Measurements from ENCODE around the gene MPP1.

MPP1 gene

GRCh38 chrX:154809939-154810665, 4.8 kb upstream of the MPP1 start:
- H3K27me3 ChIP-seq (ENCODE audit: low read depth, low read length) = no peaks in the 10 kb centered on the region
- no peaks in the 10 kb centered on the region for H3K4me1 ChIP-seq (ENCODE audit: control insufficient read depth in 1 of 2, insufficient read depth in 2 of 2, low read length in 2 of 2)
- no peak overlapping the region for H3K27ac ChIP-seq (ENCODE audit: low read length)
- H3K9me3 ChIP-seq (ENCODE audit: control insufficient read depth in 1 of 2, low read length in 2 of 2) = no peaks in the 10 kb centered on the region
- no peak overlapping the region for H3K4me3 ChIP-seq (ENCODE audit: low read depth in 1 of 2, low read length in 2 of 2)
- H3K36me3 ChIP-seq (ENCODE audit: control insufficient read depth in 1 of 2, insufficient read depth in 2 of 2, low read length in 2 of 2) = no peaks in the 10 kb centered on the region

DNA sequence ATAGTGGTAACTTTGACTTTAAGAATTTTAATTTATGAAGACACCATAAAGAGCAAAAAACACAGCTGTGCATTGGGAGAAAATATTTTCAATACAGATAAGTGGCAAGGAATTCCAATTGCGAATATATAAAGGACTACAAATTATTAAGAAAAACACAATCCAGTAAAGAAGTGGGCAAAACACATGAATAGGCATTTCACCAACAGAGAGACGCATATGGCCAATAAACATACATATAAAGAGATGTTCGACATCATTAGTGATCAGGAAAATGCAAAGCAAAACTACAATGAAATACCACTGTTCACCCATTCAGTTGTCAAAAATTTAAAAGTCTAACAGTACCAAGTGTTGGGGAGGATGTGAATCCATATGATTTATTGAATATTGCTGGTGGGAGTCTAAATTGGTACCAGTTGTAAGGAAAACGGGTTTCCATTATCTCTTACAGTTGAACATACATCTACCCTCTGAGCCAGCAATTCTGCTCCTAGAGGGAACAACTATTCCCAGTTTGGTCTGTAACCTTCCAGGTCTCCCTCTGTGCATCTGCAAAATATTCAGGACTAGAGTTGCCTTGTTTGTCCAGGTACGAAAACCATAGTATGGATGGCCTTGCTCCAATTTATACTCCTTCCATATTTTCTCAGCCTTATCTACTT, 1.7 kb upstream of the MPP1 start:
- peaks cover 0 to 7% of the 10 kb centered on the region in 2 donors for H3K4me1 ChIP-seq (ENCODE audit: control insufficient read depth in 1 of 2, insufficient read depth in 2 of 2, low read length in 2 of 2)
- no peak overlapping the region for H3K27ac ChIP-seq (ENCODE audit: low read length)
- no peaks in the 10 kb centered on the region for H3K9me3 ChIP-seq (ENCODE audit: control insufficient read depth in 1 of 2, low read length in 2 of 2)
- no peak overlapping the region for H3K4me3 ChIP-seq (ENCODE audit: low read depth in 1 of 2, low read length in 2 of 2)
- H3K36me3 ChIP-seq (ENCODE audit: control insufficient read depth in 1 of 2, insufficient read depth in 2 of 2, low read length in 2 of 2) = no peaks in the 10 kb centered on the region
- no peaks in the 10 kb centered on the region for H3K27me3 ChIP-seq (ENCODE audit: low read depth, low read length)

GRCh38 chrX:154805696-154806091, 409 bp upstream of the MPP1 start:
- Histone ChIP-seq H3K4me3 (ENCODE audit: low read depth in 1 of 2, low read length in 2 of 2) (peak overlapping the region; percentile 50 to 77), H3K27me3 (ENCODE audit: low read depth, low read length) (no peaks in the 10 kb centered on the region), H3K36me3 (ENCODE audit: control insufficient read depth in 1 of 2, insufficient read depth in 2 of 2, low read length in 2 of 2) (no peaks in the 10 kb centered on the region), H3K9me3 (ENCODE audit: control insufficient read depth in 1 of 2, low read length in 2 of 2) (no peaks in the 10 kb centered on the region), H3K4me1 (ENCODE audit: control insufficient read depth in 1 of 2, insufficient read depth in 2 of 2, low read length in 2 of 2) (peaks cover 0 to 7% of the 10 kb centered on the region in 2 donors), H3K27ac (ENCODE audit: low read length) (peak overlapping the region; percentile 72)

GRCh38 chrX:154804261-154804956, 876 bp downstream of the MPP1 start:
- H3K4me3 ChIP-seq (ENCODE audit: low read depth in 1 of 2, low read length in 2 of 2) = peak overlapping the region; percentile 72 to 77
- peak overlapping the region; percentile 80 for H3K27ac ChIP-seq (ENCODE audit: low read length)
- no peaks in the 10 kb centered on the region for H3K9me3 ChIP-seq (ENCODE audit: control insufficient read depth in 1 of 2, low read length in 2 of 2)
- H3K4me1 ChIP-seq (ENCODE audit: control insufficient read depth in 1 of 2, insufficient read depth in 2 of 2, low read length in 2 of 2) = peaks cover 7 to 11% of the 10 kb centered on the region in 2 donors
- no peaks in the 10 kb centered on the region for H3K36me3 ChIP-seq (ENCODE audit: control insufficient read depth in 1 of 2, insufficient read depth in 2 of 2, low read length in 2 of 2)
- no peaks in the 10 kb centered on the region for H3K27me3 ChIP-seq (ENCODE audit: low read depth, low read length)

DNA sequence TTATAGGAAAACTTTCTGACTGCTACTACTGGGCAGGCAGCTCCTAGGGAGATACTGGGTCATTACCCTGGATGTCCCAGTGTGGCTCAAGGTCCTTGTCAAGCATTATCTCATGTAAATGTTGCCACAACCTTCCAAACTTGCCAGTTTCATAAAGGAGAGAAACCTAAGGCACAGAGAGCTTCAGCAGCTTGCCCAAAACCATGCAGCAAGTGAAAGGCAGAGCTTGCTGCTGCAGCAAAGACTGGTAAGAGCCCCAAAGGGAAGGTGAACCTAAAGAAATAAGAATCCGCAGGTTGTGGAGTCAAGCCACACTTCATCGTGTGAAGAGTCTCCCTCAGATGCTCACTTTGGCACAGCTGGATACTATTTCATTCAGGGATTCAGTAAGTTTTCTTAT, 2.3 kb downstream of the MPP1 start:
- H3K36me3 ChIP-seq (ENCODE audit: control insufficient read depth in 1 of 2, insufficient read depth in 2 of 2, low read length in 2 of 2) = no peaks in the 10 kb centered on the region
- peak overlapping the region in 1 of 2 donors; percentile 72 for H3K4me3 ChIP-seq (ENCODE audit: low read depth in 1 of 2, low read length in 2 of 2)
- no peaks in the 10 kb centered on the region for H3K9me3 ChIP-seq (ENCODE audit: control insufficient read depth in 1 of 2, low read length in 2 of 2)
- peaks cover 9 to 11% of the 10 kb centered on the region in 2 donors for H3K4me1 ChIP-seq (ENCODE audit: control insufficient read depth in 1 of 2, insufficient read depth in 2 of 2, low read length in 2 of 2)
- H3K27ac ChIP-seq (ENCODE audit: low read length) = peak overlapping the region; percentile 56
- H3K27me3 ChIP-seq (ENCODE audit: low read depth, low read length) = no peaks in the 10 kb centered on the region

DNA sequence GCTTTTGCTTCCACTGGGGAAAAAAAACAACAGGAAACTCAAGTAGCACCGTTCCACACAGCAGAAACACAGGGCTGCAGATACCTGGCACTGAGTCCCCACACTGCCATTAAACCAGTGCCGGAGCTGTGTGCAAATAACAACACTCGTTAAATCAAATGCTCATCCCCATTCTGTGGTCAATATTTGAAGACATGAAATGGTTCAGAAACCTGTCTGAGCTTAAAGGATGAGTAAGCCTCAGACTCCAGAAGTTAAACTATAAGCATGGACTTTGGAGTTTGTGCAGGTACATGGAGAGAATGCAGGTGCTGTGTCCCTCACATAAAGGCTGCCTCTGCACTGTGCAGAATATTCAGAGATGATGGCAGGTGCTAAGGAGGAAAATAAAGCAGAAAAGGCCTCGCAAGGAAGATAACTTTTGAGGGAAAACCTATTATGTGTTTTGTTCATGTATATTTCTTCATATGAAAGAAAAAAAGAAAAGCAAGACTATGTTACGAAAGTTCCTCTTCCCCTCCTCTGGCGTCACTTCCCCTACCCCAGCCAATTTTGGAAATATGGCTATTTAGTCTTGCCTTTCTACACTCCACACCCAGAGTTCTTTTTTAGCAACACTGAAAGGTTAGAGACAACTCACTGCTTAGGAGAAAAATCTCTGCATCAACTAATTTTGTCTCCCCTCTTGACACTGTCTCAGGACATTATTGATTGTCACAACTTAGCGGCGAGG, 4.6 kb downstream of the MPP1 start:
- no peaks in the 10 kb centered on the region for H3K9me3 ChIP-seq (ENCODE audit: control insufficient read depth in 1 of 2, low read length in 2 of 2)
- no peaks in the 10 kb centered on the region for H3K27me3 ChIP-seq (ENCODE audit: low read depth, low read length)
- H3K4me1 ChIP-seq (ENCODE audit: control insufficient read depth in 1 of 2, insufficient read depth in 2 of 2, low read length in 2 of 2) = peaks cover 9 to 11% of the 10 kb centered on the region in 2 donors
- no peaks in the 10 kb centered on the region for H3K36me3 ChIP-seq (ENCODE audit: control insufficient read depth in 1 of 2, insufficient read depth in 2 of 2, low read length in 2 of 2)
- H3K27ac ChIP-seq (ENCODE audit: low read length) = peak overlapping the region; percentile 77
- H3K4me3 ChIP-seq (ENCODE audit: low read depth in 1 of 2, low read length in 2 of 2) = peak overlapping the region in 1 of 2 donors; percentile 11

- H3K27ac ChIP-seq (ENCODE audit: low read length) = peak overlapping the region; percentile 77
- peak overlapping the region in 1 of 2 donors; percentile 11 for H3K4me3 ChIP-seq (ENCODE audit: low read depth in 1 of 2, low read length in 2 of 2)
These were observed 5.5 kb downstream of the MPP1 start for GRCh38 chrX:154799556-154800348.

DNA sequence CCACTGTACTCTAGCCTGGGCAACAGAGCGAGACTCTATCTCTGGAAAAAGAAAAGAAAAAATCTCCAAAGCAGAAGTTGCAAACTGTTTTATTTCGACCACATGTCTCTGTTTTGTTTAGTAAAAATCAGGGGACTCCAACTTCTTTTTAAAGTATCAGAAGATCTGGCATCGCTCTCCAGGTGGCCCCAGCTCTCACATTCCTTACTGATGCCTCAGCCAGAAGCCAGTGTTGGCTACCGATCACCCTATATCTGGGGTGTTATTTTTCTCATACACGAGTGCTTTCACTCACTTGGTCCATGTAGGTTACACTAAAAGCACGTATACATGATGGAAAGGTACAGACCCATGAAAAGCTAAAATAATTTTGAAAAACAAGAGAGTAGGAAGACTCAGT, 8.3 kb downstream of the MPP1 start:
- no peaks in the 10 kb centered on the region for H3K36me3 ChIP-seq (ENCODE audit: control insufficient read depth in 1 of 2, insufficient read depth in 2 of 2, low read length in 2 of 2)
- H3K4me3 ChIP-seq (ENCODE audit: low read depth in 1 of 2, low read length in 2 of 2) = no peak overlapping the region
- no peaks in the 10 kb centered on the region for H3K27me3 ChIP-seq (ENCODE audit: low read depth, low read length)
- H3K4me1 ChIP-seq (ENCODE audit: control insufficient read depth in 1 of 2, insufficient read depth in 2 of 2, low read length in 2 of 2) = peaks cover 5 to 9% of the 10 kb centered on the region in 2 donors
- no peaks in the 10 kb centered on the region for H3K9me3 ChIP-seq (ENCODE audit: control insufficient read depth in 1 of 2, low read length in 2 of 2)
- no peak overlapping the region for H3K27ac ChIP-seq (ENCODE audit: low read length)

More at GRCh38 chrX:154799556-154800348, 5.5 kb downstream of the MPP1 start:
- H3K27me3 ChIP-seq (ENCODE audit: low read depth, low read length) = no peaks in the 10 kb centered on the region
- H3K36me3 ChIP-seq (ENCODE audit: control insufficient read depth in 1 of 2, insufficient read depth in 2 of 2, low read length in 2 of 2) = no peaks in the 10 kb centered on the region
- no peaks in the 10 kb centered on the region for H3K9me3 ChIP-seq (ENCODE audit: control insufficient read depth in 1 of 2, low read length in 2 of 2)
- H3K4me1 ChIP-seq (ENCODE audit: control insufficient read depth in 1 of 2, insufficient read depth in 2 of 2, low read length in 2 of 2) = peaks cover 9 to 11% of the 10 kb centered on the region in 2 donors

- Histone ChIP-seq H3K36me3 (ENCODE audit: control insufficient read depth in 1 of 2, insufficient read depth in 2 of 2, low read length in 2 of 2) (no peaks in the 10 kb centered on the region), H3K4me1 (ENCODE audit: control insufficient read depth in 1 of 2, insufficient read depth in 2 of 2, low read length in 2 of 2) (peaks cover 0 to 9% of the 10 kb centered on the region in 2 donors), H3K9me3 (ENCODE audit: control insufficient read depth in 1 of 2, low read length in 2 of 2) (no peaks in the 10 kb centered on the region), H3K4me3 (ENCODE audit: low read depth in 1 of 2, low read length in 2 of 2) (no peak overlapping the region), H3K27me3 (ENCODE audit: low read depth, low read length) (no peaks in the 10 kb centered on the region), H3K27ac (ENCODE audit: low read length) (no peak overlapping the region)
These were observed 10.3 kb downstream of the MPP1 start for GRCh38 chrX:154795016-154795415.

GRCh38 chrX:154793084-154793795, 12.0 kb downstream of the MPP1 start:
- Histone ChIP-seq H3K4me1 (ENCODE audit: control insufficient read depth in 1 of 2, insufficient read depth in 2 of 2, low read length in 2 of 2) (no peaks in the 10 kb centered on the region), H3K27me3 (ENCODE audit: low read depth, low read length) (no peaks in the 10 kb centered on the region), H3K9me3 (ENCODE audit: control insufficient read depth in 1 of 2, low read length in 2 of 2) (no peaks in the 10 kb centered on the region), H3K36me3 (ENCODE audit: control insufficient read depth in 1 of 2, insufficient read depth in 2 of 2, low read length in 2 of 2) (no peaks in the 10 kb centered on the region), H3K4me3 (ENCODE audit: low read depth in 1 of 2, low read length in 2 of 2) (no peak overlapping the region), H3K27ac (ENCODE audit: low read length) (no peak overlapping the region)

Data from muscle layer of duodenum (tissue), 2 donors.